MM.1S (cell line): ENCODE measurements around the gene UBE2J2.

Experiments
- DNase-seq: peaks from one replicate; pipeline ENCODE4 v3.0.0-alpha.2; 2015
- H2AFZ ChIP-seq: fragments of 300-600 bp; sonication (generic); 2 replicates; pipeline ENCODE4 v1.6.0; 2016; ENCODE audit warnings: antibody characterized with exemption, low read length
- H3F3A ChIP-seq: fragments of 300-600 bp; sonication (generic); 2 replicates; pipeline ENCODE4 v1.6.1; 2016; ENCODE audit warnings: mild to moderate bottlenecking, antibody characterized with exemption, low read length, moderate library complexity, mixed read lengths; ENCODE audit not compliant: insufficient read depth
- H3K27ac ChIP-seq: fragments of 300-600 bp; sonication (generic); 2 replicates; pipeline ENCODE4 v1.5.1; 2016; ENCODE audit warnings: mild to moderate bottlenecking, low read length
- H3K27me3 ChIP-seq: fragments of 300-600 bp; sonication (generic); replicated peaks from 2 replicates; pipeline ENCODE4 v1.6.0; 2016; ENCODE audit warnings: low read length; ENCODE audit not compliant: insufficient read depth
- H3K36me3 ChIP-seq: fragments of 300-600 bp; sonication (generic); replicated peaks from 2 replicates; pipeline ENCODE4 v1.6.1; 2016; ENCODE audit warnings: mild to moderate bottlenecking, low read length, mixed read lengths; ENCODE audit not compliant: insufficient read depth
- H3K4me1 ChIP-seq: fragments of 300-600 bp; sonication (generic); 2 replicates; pipeline ENCODE4 v1.6.1; 2016; ENCODE audit warnings: low read length, mixed read lengths
- H3K4me2 ChIP-seq: fragments of 300-600 bp; sonication (generic); 2 replicates; pipeline ENCODE4 v1.6.0; 2016; ENCODE audit warnings: low read depth, low read length
- H3K4me3 ChIP-seq: fragments of 300-600 bp; sonication (generic); 2 replicates; pipeline ENCODE4 v1.5.1; 2016; ENCODE audit warnings: low read length, mixed read lengths
- H3K79me2 ChIP-seq: fragments of 300-600 bp; sonication (generic); 2 replicates; pipeline ENCODE4 v1.6.1; 2016; ENCODE audit warnings: mixed run types, low read length, mixed read lengths
- H3K9ac ChIP-seq: fragments of 300-600 bp; sonication (generic); 2 replicates; pipeline ENCODE4 v1.6.1; 2016; ENCODE audit warnings: low read length, mixed read lengths
- H3K9me2 ChIP-seq: fragments of 300-600 bp; sonication (generic); replicated peaks from 2 replicates; pipeline ENCODE4 v1.6.1; 2016; ENCODE audit warnings: mild to moderate bottlenecking, low read length, mixed read lengths; ENCODE audit not compliant: insufficient read depth
- H3K9me3 ChIP-seq: fragments of 300-600 bp; sonication (generic); replicated peaks from 2 replicates; pipeline ENCODE4 v1.6.1; 2016; ENCODE audit warnings: mild to moderate bottlenecking, low read length, mixed read lengths; ENCODE audit not compliant: insufficient read depth
- H4K20me1 ChIP-seq: fragments of 300-600 bp; sonication (generic); 2 replicates; pipeline ENCODE4 v1.6.1; 2016; ENCODE audit warnings: mild to moderate bottlenecking, low read length, moderate library complexity, mixed read lengths; ENCODE audit not compliant: insufficient read depth
- EZH2 ChIP-seq: fragments of 300-600 bp; sonication (generic); optimal IDR thresholded peaks from 2 replicates; pipeline ENCODE3; 2017; ENCODE audit warnings: low read depth, mild to moderate bottlenecking, antibody characterized with exemption, low read length, mixed read lengths
- EZH2phosphoT487 ChIP-seq: fragments of 300-600 bp; sonication (generic); IDR thresholded peaks from 2 replicates; pipeline ENCODE4 v1.6.1; 2018; ENCODE audit warnings: antibody characterized with exemption, low read length
- TF ChIP-seq, protein P1 (sequence below): fragments of 300-600 bp; sonication (generic); IDR thresholded peaks from 2 replicates; pipeline ENCODE4 v1.5.1; 2016; ENCODE audit warnings: antibody characterized with exemption, low read length, mixed read lengths

Gene UBE2J2

DNA sequence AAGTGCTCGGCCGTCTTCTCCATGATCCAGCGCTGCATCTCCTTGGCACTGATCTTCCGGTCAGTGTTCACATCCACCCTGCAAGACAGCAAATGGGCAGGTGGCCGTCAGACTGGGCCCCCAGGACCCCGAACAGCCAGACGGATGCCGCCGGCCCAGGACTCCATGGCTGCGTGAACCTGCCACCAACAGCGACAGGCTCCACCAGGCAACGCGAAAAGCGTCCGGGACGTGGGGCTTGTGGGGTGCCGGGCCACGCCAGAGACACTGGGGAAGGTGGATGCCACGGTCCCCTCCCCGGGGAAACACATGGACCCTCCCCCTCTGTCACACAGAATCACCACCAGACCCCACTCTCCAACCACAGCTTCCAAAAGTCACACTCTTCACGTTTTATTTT is 49.8 kb downstream of the UBE2J2 start:
- Histone ChIP-seq H2AFZ (no peak overlapping the region), H3K4me2 (no peak overlapping the region), H3K9me2 (no peaks in the 10 kb centered on the region), H3K36me3 (peaks cover 12% of the 10 kb centered on the region), H3F3A (no peaks in the 10 kb centered on the region), H3K79me2 (peaks cover 42% of the 10 kb centered on the region), H3K9me3 (no peaks in the 10 kb centered on the region), H3K4me1 (no peaks in the 10 kb centered on the region), H3K4me3 (no peak overlapping the region), H3K9ac (no peak overlapping the region), H4K20me1 (no peaks in the 10 kb centered on the region), H3K27me3 (no peaks in the 10 kb centered on the region), H3K27ac (no peak overlapping the region)
- TF ChIP-seq EZH2phosphoT487 = no peak
- TF ChIP-seq, protein P1, sequence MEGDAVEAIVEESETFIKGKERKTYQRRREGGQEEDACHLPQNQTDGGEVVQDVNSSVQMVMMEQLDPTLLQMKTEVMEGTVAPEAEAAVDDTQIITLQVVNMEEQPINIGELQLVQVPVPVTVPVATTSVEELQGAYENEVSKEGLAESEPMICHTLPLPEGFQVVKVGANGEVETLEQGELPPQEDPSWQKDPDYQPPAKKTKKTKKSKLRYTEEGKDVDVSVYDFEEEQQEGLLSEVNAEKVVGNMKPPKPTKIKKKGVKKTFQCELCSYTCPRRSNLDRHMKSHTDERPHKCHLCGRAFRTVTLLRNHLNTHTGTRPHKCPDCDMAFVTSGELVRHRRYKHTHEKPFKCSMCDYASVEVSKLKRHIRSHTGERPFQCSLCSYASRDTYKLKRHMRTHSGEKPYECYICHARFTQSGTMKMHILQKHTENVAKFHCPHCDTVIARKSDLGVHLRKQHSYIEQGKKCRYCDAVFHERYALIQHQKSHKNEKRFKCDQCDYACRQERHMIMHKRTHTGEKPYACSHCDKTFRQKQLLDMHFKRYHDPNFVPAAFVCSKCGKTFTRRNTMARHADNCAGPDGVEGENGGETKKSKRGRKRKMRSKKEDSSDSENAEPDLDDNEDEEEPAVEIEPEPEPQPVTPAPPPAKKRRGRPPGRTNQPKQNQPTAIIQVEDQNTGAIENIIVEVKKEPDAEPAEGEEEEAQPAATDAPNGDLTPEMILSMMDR = no peak
- no peak for TF ChIP-seq EZH2
- DNase-seq = no peak

DNA sequence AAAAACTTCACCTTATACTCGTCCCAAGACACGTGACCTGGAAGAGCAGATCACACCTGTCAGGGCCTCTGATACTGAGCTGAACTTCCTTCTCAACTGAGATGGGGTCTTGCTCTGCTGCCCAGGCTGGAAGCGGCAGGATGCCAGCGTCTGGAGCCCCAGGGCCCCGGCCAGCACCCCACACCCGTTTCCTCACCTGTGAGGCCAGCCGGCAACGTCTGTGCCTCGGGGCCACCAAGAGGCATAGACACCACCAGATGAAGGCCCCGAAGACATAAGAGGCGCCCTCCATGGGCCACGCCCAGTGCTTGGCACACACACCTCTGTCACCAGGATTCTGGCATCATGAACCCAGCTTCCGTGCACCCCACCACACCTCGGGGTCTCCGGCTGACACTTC is 50.3 kb downstream of the UBE2J2 start:
- Histone ChIP-seq H3K9me2 (no peaks in the 10 kb centered on the region), H3K9ac (no peak overlapping the region), H3K36me3 (peaks cover 9% of the 10 kb centered on the region)

DNA sequence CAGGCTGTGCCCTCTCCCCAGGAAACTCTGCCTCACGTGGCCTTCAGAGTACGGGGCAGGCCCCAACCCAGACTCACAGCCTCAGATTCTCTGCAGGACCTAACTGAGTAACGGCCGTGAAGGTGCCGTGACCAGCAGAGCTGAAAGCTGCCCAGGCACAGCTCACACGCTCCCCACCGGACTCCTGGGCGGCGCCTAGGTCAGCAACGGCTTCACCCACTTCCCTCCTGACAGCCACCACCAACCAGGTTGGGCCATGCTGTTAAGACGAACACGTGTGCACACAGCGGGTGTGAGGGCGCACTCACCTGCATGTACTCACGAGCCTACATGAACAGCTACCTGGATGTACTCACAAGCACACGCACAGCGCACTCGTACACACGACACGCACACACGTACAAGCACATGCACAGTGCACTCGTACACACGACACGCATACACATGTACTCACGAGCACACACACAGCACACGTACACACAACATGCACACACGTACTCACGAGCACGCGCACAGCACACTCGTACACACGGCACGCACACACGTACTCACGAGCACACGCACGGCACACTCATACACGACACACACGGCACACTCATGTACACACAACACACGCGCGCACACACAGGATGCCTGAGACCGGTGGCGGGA is 51.0 kb downstream of the UBE2J2 start:
- Histone ChIP-seq H3K4me2 (no peak overlapping the region), H2AFZ (no peak overlapping the region), H3K9me3 (no peaks in the 10 kb centered on the region), H4K20me1 (no peaks in the 10 kb centered on the region), H3K9me2 (no peaks in the 10 kb centered on the region), H3K9ac (no peak overlapping the region), H3K27ac (no peak overlapping the region), H3K4me3 (no peak overlapping the region), H3K27me3 (no peaks in the 10 kb centered on the region), H3F3A (no peaks in the 10 kb centered on the region), H3K79me2 (peaks cover 30% of the 10 kb centered on the region), H3K4me1 (no peaks in the 10 kb centered on the region), H3K36me3 (peaks cover 7% of the 10 kb centered on the region)
- DNase-seq = no peak
- TF ChIP-seq EZH2 (no peak), EZH2phosphoT487 (no peak)
- TF ChIP-seq, protein P1 = no peak

More for the DNA sequence above, 50.3 kb downstream of the UBE2J2 start:
- DNase-seq = no peak
- Histone ChIP-seq H3K4me2 (no peak overlapping the region), H3K27ac (no peak overlapping the region), H3K4me1 (no peaks in the 10 kb centered on the region), H3K79me2 (peaks cover 37% of the 10 kb centered on the region), H3K9me3 (no peaks in the 10 kb centered on the region), H3K4me3 (no peak overlapping the region), H3F3A (no peaks in the 10 kb centered on the region), H4K20me1 (no peaks in the 10 kb centered on the region), H3K27me3 (no peaks in the 10 kb centered on the region), H2AFZ (no peak overlapping the region)
- TF ChIP-seq, protein P1 = no peak
